ENCODE measurements around the gene STARD7.
"Not testable (repeated sequence)": the region's sequence is repeated elsewhere in the genome, so short reads cannot be mapped to it uniquely, and the experiment has no call there.

The STARD7 gene

DNA sequence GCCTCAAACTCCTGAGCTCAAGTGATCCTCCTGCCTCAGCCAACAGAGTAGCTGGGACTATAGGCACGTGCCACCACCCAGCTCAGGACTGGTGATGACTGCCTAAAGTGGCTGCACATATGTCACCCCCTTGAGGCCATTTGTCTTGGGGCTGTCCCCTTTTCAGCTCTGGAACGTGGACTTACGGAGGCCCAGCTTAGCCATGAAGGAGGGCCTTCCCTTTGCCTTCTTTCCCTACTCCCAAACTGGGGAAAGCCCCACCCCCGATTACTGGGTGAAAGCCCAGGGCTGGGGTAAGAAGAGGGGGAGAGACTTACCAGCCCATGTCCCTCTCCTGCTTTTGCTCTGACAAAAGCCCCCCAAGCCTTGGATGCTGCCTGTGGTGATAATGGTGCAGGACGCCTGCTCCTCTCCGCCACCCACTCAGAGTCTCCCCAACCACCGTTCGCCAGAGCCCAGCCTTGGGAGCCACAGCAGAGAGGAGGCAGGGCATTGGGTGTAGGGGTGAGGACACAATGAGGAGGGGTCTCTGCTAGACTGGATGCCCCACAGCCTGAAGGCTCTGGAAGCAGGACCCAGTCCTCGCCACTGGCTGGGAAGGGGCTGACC is 60.9 kb downstream of the STARD7 start:
- no peak for DNase-seq

DNA sequence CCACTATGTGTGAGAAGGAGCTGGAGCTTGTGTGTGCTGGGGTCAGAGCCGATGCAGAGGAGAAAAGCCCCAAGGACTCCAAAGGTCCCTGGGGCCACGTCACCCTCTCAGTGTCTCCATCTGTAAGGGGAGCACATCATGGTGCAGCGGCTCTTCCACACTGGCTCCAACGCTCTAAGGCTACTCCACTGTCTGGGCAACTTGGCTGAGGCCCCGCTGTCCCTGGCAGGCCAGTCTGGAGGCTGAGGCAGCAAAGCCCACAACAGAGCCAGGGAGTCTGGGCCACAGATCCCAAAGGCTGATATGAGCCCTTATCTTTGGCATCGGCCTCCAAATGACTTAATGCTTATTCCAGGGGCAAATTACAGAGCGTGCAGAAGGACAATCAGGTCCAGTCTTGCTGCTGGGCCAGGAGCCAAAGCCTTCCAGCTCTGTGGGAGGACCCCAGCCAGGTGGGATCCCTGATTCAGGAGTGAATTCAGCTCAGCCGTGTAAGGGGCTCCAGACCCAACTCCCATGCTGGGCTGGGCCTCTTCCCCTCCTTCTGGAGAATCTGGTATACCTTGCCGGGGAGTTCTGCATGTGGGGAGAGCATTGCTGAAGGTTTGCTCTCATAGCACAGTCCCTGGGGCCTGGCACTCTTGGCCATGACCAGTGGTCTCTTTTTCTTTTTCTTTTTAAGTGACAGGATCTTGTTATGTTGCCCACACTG is 61.6 kb downstream of the STARD7 start:
- DNase-seq = peak; percentile 61

DNA sequence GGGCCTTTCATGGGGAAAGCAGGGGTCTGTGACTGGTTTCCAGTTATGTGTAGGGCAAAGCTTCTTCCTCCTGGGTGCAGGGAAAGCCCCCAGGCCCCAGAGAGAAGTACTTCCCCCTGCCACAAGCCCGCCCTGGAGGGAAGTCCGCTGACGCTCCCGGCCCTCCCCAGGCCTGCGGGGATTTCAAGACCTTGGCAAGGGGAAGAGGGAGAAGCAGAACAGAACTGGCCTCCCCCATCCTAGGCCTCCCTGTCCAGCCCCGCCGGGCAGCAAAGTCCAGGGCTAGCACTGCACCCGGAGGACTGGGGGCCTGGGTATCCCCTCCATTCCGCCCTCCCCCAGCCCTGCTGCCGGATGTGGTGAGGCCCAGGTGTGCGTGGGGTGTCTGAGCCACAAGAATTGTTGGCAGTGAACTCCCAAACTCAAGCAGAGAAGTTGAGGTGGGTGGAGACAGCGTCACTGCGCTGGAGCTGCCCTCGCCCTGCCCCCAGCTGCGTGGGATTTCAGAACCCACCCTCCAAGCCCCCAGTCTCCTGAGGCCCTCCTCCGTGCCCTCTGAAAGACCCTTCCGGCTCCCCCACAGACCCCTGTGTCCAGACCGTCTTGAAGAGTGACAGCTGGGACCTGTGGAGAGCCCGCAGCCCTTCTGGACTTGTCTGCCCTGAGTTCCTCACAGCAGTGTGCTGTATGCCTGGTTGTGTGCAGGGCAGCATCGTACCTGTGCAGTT is 62.3 kb downstream of the STARD7 start:
- peak; percentile 64 for DNase-seq

DNA sequence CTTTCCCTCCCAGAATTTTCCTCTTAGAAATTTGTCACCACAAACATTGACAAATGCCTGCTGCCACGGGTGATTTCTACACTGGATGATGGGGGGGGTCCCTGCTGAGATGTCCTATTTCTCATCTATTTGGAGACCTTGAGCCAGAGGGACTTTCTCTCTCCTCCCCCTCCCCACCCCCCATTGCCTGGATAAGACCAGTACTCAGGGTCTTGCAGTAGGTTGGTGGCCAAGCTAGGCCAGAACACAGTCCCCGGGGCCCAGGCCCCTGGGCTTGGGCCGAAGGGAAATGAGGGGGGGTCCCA is 62.8 kb downstream of the STARD7 start:
- no peak for DNase-seq

DNA sequence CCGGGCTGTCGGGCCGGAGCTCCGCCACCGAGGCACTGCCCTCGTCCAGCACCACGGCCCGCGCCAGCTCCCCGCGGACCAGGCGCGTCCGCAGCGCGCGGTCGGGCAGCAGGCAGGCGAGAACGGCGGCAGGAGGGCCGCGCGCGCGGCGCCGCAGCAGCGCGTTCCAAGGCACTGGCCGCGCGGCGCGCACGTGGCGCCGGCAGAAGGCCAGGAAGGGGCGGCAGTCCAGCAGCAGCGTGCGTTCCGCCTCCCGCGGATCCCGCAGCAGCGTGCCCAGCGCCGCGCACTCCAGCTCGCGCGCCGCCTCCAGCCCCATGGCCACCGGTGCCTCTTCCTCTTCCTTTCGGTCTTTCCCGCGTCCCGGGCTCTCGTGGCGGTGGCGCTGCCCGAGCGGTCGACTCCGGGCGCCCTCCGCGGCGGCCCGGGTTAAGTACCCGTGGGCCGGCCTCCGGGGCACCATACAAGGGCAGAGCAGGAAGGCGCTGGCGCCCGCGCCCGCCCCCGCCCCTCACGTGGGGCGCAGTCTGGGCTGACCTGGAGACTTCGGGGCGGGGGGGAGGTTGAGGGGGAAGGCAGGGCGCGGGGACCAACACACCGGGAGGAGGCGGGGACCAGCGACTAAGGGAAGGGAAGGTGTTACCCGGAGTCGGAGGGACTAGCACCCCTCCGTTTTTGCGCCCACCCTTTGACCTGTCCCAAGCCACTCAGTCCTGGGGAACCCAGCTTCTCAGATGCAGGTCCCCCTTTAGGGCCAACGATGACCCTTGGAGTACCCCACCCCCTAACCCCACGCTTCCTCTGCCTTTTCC is 63.4 kb downstream of the STARD7 start, which contains the start of gene DUSP2:
Gene DUSP2, minus strand, starts transcription at position 405 of the 812 bp plus-strand sequence. Its CDS starts 86 bp downstream, at position 319.
- DNase-seq = peak; percentile 91

DNA sequence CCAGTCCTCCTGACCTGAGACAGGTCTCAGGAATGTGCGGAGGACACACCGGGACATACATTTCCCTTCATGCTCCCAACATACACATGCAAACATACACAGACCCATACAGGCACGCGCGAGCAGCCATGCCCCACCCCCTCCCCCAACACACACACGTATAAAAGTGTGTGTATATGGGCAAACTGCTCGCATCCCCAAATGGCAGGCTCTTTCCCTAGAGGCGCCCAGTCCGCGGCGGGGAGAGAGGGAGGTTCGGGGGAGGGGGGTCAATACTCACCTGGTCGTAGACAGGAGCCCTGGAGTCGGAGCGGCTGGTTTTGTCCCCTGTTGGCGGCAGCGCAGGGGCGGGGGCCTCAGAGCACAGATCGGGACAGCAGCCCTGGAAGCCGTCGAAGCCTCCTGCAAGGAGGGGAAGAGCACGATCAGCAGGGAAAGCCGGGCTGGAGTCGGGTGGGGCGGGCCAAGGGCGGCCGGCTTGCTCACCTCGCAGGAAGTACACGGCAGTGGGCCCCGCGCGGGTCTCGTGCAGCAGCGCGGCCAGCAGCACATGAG is 64.1 kb downstream of the STARD7 start:
- peak; percentile 79 for DNase-seq

DNA sequence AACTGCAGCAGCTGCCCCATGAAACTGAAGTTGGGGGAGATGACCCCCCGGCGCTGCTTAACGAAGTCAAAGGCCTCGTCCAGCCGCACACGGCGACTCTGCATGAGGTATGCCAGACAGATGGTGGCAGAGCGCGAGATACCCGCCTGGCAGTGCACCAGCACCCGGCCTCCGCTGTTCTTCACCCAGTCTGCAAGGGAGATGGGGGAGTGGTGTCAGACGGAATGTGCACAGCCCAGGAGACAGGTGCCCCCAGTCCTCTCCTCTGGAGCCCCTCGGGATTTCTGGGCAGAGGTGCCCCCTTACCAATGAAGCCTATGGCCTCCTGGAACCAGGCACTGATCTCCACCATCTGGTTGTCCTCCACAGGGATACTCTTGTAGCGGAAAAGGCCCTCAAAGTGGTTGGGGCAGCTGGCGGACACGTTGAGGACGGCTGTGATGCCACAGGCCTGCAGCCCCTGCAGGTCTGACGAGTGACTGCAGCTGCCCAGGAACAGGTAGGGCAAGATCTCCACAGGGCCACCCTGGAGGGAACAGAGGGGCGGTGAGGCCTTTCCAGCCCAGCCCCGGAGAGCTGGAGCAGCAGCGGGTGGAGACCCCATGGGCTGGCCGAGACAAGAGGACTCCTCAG is 64.7 kb downstream of the STARD7 start:
- peak; percentile 35 for DNase-seq

DNA sequence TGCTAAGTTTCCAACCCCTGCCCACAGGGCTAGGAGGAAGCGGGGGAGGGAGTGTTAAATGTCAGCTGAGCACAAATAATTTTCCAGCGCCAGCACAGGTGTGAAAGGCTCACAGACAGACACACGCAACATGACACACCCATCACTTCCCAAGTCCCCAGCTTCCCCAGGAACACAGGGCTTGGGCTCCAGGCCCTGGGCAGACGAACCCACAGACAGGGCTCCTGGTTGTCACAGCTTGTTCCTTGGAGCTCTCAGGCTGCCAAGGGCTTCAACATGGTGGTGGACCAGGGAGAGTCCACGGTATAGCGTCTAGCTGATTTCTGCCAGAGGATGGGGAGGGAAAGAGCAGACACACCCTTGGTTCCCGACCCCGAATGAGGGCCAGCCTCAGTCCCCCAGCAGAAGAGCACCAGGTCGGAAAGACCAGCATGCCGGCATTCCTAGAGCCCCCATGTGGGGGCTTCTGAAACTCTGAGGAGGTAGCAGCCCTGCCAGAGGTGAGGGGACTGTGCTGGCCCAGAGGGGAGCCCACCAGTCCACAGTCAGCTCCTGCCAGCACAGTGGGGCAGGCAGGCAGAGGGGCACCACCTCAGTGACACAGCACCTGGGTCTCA is 65.3 kb downstream of the STARD7 start:
- DNase-seq = no peak

DNA sequence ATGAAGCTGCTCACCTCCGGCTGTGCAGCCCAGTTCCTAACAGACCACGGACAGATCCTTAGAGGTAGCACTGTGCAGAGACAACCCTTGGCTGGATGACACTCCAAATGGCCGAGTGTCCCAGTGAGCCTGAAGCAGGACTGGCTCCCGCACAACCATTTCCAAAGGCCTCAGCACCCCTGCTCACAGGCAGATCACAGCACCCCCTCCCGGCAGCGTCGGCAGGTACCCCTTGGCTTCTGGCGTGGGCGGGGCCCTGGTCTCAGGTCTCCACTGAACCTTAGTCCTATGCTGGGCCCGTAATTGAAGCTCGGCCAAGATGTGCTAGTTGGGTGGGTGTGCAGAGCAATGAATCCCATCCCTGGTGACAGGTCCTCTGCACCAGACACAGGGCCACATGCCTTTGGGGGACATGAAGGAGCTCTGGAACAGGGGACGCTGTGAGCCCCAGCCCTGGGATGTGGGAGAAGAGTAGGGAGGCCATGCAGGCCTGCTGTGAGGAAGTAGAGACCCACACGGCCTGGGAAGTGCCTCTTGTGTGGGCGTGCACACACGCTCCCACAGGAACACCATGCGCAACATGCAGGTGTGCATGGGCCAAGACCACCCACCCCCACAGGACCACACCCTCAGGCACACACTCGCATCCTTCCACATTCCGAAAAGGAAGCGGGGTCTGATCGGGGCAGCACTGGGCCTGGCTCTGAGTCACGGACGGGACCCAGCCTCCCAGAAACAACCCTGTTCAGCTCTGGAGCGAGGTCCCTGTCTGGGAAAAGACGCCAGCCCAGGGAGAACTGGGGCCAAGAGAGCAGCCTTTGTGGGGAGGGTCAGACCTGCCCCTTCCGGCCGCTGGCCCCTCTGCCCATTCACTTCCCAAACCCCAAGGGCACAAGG is 66.2 kb downstream of the STARD7 start:
- DNase-seq = no peak

DNA sequence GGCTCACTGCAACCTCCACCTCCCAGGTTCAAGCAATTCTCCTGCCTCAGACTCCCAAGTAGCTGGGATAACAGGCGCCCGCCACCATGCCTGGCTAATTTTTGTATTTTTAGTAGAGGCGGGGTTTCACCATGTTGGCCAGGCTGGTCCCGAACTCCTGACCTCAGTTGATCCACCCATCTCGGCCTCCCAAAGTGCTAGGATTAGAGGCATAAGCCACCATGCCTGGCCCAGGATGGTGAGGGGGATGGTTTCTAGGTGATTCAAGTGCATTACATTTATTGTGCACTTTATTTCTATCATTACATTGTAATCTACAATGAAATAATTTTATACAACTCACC is 67.0 kb downstream of the STARD7 start:
- not testable (repeated sequence) for DNase-seq

DNA sequence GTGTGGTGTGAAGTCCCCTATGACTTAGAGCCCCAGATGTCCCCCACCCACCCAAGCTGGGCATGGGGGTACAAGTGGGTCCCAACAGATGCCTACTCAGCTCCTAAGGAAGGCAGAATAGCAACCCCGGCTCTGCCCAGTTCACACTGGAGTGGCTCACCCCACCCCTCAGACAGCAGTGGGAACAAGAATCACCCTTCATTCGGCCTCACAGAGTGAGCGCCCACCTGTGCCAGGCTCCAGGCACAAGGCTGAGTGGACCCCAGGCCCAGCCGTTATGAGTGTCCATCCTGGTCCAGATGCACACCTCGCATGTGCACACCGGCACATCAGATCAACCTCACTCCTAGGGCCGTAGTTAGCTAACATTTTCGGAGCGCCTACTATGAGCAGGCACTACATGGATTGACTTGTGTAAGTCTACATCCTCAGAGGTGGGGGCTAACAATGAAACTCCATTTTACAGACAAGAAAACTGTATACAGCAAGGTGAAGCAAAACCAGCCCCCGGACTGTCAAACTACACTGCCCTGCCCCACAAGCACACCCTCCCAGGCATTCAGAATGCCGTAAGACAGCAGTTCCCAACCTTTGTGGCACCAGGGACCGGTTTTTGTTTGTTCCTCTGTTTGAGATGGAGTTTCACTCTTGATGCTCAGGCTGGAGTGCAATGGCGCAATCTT is 67.5 kb downstream of the STARD7 start:
- DNase-seq = no peak

DNA sequence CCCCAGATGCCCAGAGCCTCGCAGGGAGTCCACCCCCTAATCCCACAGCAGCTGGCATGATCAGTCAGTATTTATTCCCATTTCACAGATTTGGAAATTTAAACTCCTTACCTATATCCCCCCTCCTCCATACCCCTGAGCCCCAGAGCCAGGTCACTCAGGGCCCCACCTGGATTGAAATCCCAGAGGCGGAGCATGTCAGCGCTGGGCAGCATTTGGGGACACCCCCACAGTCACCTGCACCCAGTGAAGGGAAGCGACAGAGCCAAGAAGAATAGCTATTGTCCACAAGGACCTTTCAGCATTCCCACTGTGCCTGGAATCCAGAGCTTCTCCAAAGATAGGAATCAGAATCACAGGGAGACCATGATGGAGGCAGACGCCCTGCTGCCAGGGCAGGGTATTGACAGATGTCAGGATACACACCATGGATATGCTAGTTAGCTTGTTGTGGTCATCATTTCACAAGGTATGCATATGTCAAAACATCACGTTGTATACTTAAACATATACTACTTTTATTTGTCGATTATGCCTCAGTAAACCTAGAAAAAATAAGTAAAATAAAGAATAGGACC is 69.4 kb downstream of the STARD7 start:
- DNase-seq = no peak

DNA sequence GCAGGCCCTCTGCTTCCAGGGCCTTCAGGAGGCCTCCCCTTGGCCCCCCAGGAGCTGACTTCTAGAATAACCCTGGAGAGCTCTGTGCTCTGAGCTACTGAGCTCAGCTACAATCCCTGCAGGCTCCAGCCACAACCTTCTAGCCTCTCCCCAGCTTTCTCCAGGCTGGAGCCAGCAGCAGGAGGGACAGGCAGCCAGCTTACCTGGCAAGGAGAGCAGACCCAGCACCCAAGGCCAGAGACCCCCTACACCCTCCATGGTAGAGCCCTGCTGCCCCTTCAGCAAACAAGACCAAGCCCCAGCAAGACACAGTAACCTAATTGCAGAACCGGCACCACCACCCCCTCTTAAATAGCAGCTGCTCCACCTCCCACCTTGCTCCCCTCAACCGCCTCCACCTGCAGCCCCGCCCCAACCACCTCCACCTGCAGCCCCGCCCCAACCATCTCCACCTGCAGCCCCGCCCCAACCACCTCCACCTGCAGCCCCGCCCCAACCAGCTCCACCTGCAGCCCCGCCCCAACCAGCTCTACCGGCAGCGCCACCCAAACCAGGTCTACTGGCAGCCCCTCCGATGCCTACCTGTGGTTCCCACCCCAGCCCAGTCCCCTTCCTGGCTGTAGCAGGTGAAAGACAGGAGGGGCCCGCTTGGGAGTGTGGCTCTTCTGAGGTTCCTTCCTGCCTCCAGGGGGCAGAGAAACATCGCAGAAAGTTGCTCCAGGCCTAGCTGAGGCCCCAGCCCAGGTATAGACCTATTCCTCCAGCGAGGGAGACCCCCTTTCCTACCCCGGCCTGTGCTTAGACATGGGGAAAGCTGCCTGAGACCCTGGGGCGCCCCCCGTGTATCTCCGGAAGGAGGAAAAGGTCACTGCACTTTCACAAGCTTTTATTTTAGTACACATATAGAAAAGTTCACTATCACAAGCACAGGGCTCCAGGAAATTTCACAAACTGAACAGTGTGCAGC is 70.2 kb downstream of the STARD7 start, which contains the start of gene ASTL:
Gene ASTL, minus strand, starts transcription at position 324 of the 967 bp plus-strand sequence. Its CDS starts 66 bp downstream, at position 258.
- DNase-seq = peak; percentile 45

DNA sequence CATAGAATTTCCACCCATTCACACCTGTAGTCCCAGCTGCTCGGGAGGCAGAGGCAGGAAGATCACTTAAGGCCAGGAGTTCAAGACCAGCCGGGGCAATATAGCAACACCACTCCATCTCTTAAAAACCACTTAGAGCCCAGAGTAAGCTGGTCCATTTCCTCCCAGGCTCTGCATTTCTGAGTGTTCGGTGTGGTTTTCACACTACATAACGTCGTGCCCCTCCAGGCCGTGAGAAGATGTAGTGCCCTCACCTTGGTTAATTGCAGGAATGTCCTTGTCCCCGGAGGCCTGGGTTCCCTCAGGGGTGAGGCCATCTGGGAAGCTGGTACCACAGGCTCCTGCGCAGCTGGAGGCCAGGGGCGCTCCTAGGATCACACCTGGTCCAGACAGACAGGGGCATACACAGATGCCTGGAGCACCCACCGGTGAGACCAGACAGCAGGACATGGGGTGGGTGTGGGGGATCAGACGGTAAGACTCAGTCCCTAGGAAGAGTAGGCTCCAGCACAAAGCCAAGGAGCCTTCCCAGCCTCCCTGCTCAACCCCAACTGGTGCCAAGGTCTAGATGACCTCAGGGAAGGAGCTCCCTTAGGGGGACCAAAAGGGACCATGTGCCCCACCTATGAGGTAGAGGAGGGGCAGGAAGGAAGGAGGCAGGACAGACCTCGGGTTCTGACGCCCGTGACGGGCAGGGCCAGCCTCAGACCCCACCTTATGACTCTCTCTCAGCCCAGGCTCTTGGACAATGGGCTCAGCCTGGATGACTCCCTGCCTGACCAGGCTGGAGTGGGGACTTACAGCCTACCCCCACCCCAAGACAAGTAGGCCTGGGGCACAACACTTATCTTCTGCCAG is 71.1 kb downstream of the STARD7 start:
- no peak for DNase-seq

DNA sequence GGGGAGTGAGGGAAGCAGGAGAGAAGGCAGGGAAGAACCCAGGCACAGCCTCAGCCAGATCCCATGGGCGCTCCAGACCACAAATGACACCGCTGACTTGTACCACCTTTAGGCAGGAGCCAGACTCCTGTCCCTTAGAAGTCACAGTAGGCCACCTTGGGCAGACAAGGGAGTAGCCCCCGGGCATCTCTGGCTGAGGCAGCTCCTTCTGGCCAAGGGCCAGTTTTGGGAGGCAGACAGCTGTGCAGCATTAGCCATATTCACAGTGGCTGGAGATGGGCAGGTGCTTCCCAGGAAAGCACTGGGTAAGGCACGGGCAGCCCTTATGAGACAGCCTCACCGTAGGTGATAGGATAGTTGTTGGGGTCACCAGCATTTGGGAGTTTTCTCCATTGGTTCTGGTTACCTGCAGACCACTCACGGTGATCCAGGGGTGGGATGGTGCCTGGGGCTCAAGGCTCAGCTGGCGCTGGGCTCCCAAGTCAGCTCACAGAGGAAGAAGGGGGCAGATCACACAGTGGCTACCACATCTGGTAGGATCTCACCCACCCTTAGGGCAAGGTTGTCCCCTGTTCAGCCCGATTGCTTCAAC is 72.4 kb downstream of the STARD7 start:
- no peak for DNase-seq

DNA sequence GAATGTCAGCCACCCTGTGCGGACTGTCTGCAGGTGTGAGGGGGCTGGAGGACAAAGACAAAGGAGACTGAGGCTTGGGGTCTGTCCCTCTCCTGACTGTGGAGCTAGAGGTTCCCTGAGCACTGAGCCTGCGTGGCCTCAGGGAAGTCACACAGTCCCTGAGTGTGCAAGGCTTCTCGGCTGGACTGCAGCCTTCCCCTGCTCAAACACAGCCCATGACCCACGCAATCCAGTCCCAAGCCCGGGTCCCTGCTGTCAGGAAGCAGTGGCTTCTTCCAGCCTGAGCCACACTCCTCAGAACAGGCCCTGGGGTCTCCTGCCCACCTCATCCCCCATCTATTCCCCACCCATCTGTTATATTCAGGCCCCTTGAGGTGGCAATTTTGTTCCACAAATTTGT is 73.0 kb downstream of the STARD7 start:
- DNase-seq = no peak

DNA sequence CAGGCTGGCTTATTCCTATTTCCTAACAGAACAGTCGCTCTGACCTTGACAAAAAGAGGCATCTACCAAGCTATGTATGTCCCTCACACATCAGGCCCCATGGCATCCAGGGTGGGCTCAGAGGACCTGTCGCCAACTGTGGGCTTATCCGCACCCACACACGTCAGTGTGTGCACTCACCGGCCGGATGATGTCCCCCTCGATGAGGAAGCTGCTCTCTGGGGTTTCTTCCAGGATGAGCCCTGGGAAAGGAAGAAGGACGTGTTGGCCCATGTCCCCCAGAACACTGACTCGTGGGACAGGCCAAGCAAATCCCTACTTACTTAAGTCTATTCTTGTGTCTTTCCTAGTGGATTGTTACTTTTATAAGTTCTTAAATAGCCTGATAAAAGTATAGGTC is 73.5 kb downstream of the STARD7 start:
- DNase-seq = no peak
